Psoas muscle (tissue), 8 donors: Measurements from ENCODE around the gene PTTG1IP. TPM values are rescaled to one million over a fixed set of nuclear protein-coding genes. Genes with fewer than 3 reads are reported as not detected.

ENCODE experiments used
- ATAC-seq, 4 donors: fragments of 200-7000 bp; cut with Tn5 transposase; one replicate each; pipeline ENCODE4 v1.9.1; 2020; ENCODE audit warnings: moderate library complexity in 3 of 4, mild to moderate bottlenecking in 2 of 4
- DNase-seq, 2 donors: peaks; one replicate each; pipeline ENCODE4 v3.0.0-alpha.2; 2020
- H3K27ac ChIP-seq: fragments of 200-600 bp; one replicate; pipeline ENCODE4 v1.8.0; 2022
- H3K27me3 ChIP-seq, 3 donors: fragments of 200-600 bp in 1 of 3; one replicate each; pipeline versions ENCODE4 v1.6.1 to v1.8.0; 2013 to 2022; ENCODE audit warnings: low read length in 2 of 3, mild to moderate bottlenecking in 2 of 3, moderate library complexity in 1 of 3; ENCODE audit not compliant: insufficient read depth in 3 of 3
- H3K36me3 ChIP-seq, 2 donors: fragments of 200-600 bp in 1 of 2; one replicate each; pipeline versions ENCODE4 v1.6.1 to v1.8.0; 2013 to 2022; ENCODE audit warnings: low read depth in 1 of 2, mild to moderate bottlenecking in 1 of 2, moderate library complexity in 1 of 2; ENCODE audit not compliant: insufficient read depth in 1 of 2
- H3K4me1 ChIP-seq: fragments of 200-600 bp; one replicate; pipeline ENCODE4 v1.8.0; 2022
- H3K4me3 ChIP-seq: fragments of 200-600 bp; one replicate; pipeline ENCODE4 v1.8.0; 2022; ENCODE audit warnings: mild to moderate bottlenecking
- H3K9me3 ChIP-seq: fragments of 200-600 bp; one replicate; pipeline ENCODE4 v1.8.0; 2022
- CTCF ChIP-seq: fragments of 200-600 bp; IDR thresholded peaks from one replicate; pipeline ENCODE4 v1.8.0; 2022; ENCODE audit warnings: antibody characterized with exemption
- WGBS, 3 donors: extraction: QIAGEN DNeasy Blood & Tissue Kit; methylation state at CpG; one replicate each; pipeline versions ENCODE4 v1.1.6 to v1.1.7; 2013; 5-methylcytosine and 5-hydroxymethylcytosine counted together
- intact Hi-C, 2 donors: fragments of 100-400 bp; cut with DNase I; formaldehyde crosslinking; loops; one replicate each; pipeline versions ENCODE4 v1.11.0 to v1.14.2; 2022
- polyA plus RNA-seq, 3 donors: library from polyadenylated mRNA; stranded (reverse); fragments of 200-250 nt; gene quantifications; one replicate each; pipeline ENCODE4 v1.2.3, GENCODE V29; 2013
- total RNA-seq, 4 donors: library from RNA; stranded (reverse); fragmentation: NEBNext Ultra II Directional in 2 of 4; extraction: Animal tissue kit (Norgen Biotek cat#: 25700) in 2 of 4; gene quantifications; one replicate each; pipeline versions ENCODE4 v1.2.1 to v1.2.4, GENCODE V29; 2021 to 2023
- donor health status: healthy with polysubstance abuse.
- donor health status: DM: no; HTN: no; CAD: no; lungs with moderate emphysema.
- donor health status: Bipolar disorder and iron deficiency.
- donor health status: healthy.
- donor health status: DM: yes; HTN: yes; CAD: no.
- donor health status: DM: no; HTN: no; CAD: no.
- donor health status: DM: no; HTN: no; CAD: no.
- donor health status: DM: yes; HTN: yes; CAD: no.

PTTG1IP gene
- total and polyA plus RNA-seq, 7 donors: 49.6 to 108 (median 68.3) TPM

- H3K4me1 ChIP-seq: no peaks in the 10 kb centered on the region
- H3K36me3 ChIP-seq: no peaks in the 10 kb centered on the region
- ATAC-seq (no peak), DNase-seq (peak in 1 of 2 donors; percentile 11)
- no peak overlapping the region for H3K27ac ChIP-seq
- H3K4me3 ChIP-seq: no peak overlapping the region
- no peak for TF ChIP-seq CTCF
- intact Hi-C loops: no loop called here
- peaks cover 0 to 17% (median 0%) of the 10 kb centered on the region in 3 donors for H3K27me3 ChIP-seq
- 78 to 87% (median 85%) methylated on average over 33 to 37 of the region's 37 CpGs for WGBS, 3 donors
- H3K9me3 ChIP-seq: no peaks in the 10 kb centered on the region
These were observed 26.5 kb upstream of the PTTG1IP start for GRCh38 chr21:44899768-44900558.

- DNase-seq (peak in 1 of 2 donors; percentile 7), ATAC-seq (no peak)
- intact Hi-C loops: no loop called here
- Histone ChIP-seq H3K36me3 (no peaks in the 10 kb centered on the region), H3K9me3 (no peaks in the 10 kb centered on the region), H3K4me1 (no peaks in the 10 kb centered on the region), H3K27me3 (peaks cover 0 to 17% (median 3%) of the 10 kb centered on the region in 3 donors), H3K4me3 (no peak overlapping the region), H3K27ac (no peak overlapping the region)
- no peak for TF ChIP-seq CTCF
- WGBS, 3 donors: 75 to 78% (median 77%) methylated on average over 48 to 49 of the region's 49 CpGs
These were observed 25.6 kb upstream of the PTTG1IP start for GRCh38 chr21:44898851-44899767.

DNA sequence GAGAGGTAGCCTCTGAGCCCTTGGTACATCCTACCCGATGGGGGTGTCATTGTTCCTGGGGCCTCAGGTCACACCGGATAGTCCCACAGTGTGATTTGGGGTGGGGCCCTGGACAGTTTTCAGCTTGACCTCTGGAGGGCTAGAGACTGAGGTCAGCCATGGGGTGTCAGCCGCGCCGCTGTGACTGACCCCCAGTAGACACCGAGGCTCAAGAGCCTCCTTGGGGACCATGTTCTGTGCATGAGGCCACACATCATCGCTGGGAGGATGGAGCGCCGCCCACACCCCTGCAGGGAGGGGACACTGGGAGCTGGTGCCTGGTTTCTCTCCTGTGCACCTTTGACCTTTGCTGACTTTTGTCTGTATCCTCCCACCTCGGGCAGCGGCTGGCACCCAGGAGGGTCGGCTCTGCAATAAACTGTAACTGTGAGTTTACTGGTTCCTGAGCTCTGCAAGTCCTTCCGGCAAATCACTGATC lies 24.6 kb upstream of the PTTG1IP start:
- no peaks in the 10 kb centered on the region for H3K9me3 ChIP-seq
- no peaks in the 10 kb centered on the region for H3K36me3 ChIP-seq
- DNase-seq (peak in 1 of 2 donors; percentile 7), ATAC-seq (no peak)
- TF ChIP-seq CTCF: no peak
- intact Hi-C loops: no loop called here
- H3K4me3 ChIP-seq: no peak overlapping the region
- H3K4me1 ChIP-seq: no peaks in the 10 kb centered on the region
- no peak overlapping the region for H3K27ac ChIP-seq
- peaks cover 0 to 17% (median 3%) of the 10 kb centered on the region in 3 donors for H3K27me3 ChIP-seq
- 69 to 72% (median 72%) methylated on average over 13 of the region's 13 CpGs for whole genome bisulfite sequencing, 3 donors

DNA sequence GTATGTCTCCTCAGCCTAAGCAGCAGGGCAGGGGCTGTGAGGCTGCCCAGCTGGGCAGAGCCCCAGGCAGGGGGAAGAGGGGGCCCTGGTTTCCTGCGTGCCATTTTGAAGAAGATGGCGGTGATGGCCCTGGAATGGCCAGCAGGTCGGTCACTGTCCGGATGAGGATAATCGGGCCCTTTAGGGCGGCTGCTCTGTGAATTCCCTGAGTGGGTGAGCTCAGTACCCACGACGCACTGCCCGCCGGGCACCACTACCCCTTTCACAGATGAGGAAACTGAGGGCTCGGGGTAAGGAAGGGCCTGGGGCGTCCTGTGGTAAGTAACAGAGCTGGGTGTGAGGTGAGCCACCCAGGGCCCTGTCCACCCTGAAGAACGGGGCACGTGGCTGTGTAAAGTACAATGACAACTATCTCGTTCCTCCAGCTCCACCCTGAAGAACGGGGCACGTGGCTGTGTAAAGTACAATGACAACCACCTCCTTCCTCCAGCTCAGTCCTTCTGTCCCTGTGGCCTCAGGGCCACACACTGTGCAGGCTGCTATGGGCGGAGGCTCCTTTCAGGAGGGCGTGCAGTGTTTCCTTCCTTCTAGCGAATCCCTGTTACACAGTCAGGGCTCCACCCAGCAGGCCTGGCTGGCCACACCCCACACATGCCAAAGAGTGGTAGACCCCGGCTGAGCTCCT lies 24.0 kb upstream of the PTTG1IP start:
- intact Hi-C loops: no loop called here
- H3K9me3 ChIP-seq: no peaks in the 10 kb centered on the region
- no peak overlapping the region for H3K4me3 ChIP-seq
- H3K36me3 ChIP-seq: no peaks in the 10 kb centered on the region
- ATAC-seq (peak in 2 of 4 donors; percentile 26 to 31), DNase-seq (peak in 1 of 2 donors; percentile 18)
- no peak overlapping the region for H3K27ac ChIP-seq
- no peaks in the 10 kb centered on the region for H3K4me1 ChIP-seq
- TF ChIP-seq CTCF: no peak
- peaks cover 0 to 17% (median 3%) of the 10 kb centered on the region in 3 donors for H3K27me3 ChIP-seq
- 77 to 85% (median 81%) methylated on average over 21 of the region's 21 CpGs for WGBS, 3 donors
